Measurements from ENCODE around the gene PDSS2. TPM values are rescaled to one million over a fixed set of nuclear protein-coding genes. Genes with fewer than 3 reads are reported as not detected.

The PDSS2 gene
- total and polyA plus RNA-seq, 2 donors (not counting 1 experiment from before 2014, with no cell fraction given) = 16.9 to 17.0 TPM

GRCh38 chr6:107361753-107362604 is 97.4 kb downstream of the PDSS2 start:
- Histone ChIP-seq H3K9me3 (ENCODE audit: control extremely low read depth in 1 of 3, control insufficient read depth in 2 of 3, insufficient read depth in 1 of 3, low read length in 2 of 3) (peaks cover 2 to 11% (median 2%) of the 10 kb centered on the region in 3 donors), H3K27ac (ENCODE audit: low read length in 2 of 2) (no peak overlapping the region), H2AFZ (ENCODE audit: insufficient read depth, low read depth, low read length, poor library complexity, severe bottlenecking) (no peak overlapping the region), H3K4me3 (ENCODE audit: control extremely low read depth in 1 of 5, extremely low read depth in 1 of 5, insufficient read depth in 1 of 5, low read depth in 2 of 5, low read length in 4 of 5) (no peak overlapping the region), H4K20me1 (ENCODE audit: control insufficient read depth, insufficient read depth, low read length, poor library complexity, severe bottlenecking) (no peaks in the 10 kb centered on the region), H3K79me2 (ENCODE audit: control insufficient read depth, insufficient read depth, low read length) (peaks cover 15% of the 10 kb centered on the region), H3K36me3 (replicated peaks in 1 of 2; ENCODE audit: control extremely low read depth in 1 of 2, control insufficient read depth in 1 of 2, extremely low read depth in 1 of 2, insufficient read depth in 2 of 2, low read length in 1 of 2) (peaks cover 1 to 12% of the 10 kb centered on the region in 2 experiments), H3K27me3 (replicated peaks in 1 of 4; ENCODE audit: control extremely low read depth in 1 of 4, control insufficient read depth in 3 of 4, insufficient read depth in 4 of 4, low read length in 3 of 4) (no peaks in the 10 kb centered on the region), H3K4me1 (ENCODE audit: control insufficient read depth in 2 of 2, insufficient read depth in 2 of 2, low read length in 2 of 2) (no peaks in the 10 kb centered on the region), H3K9ac (ENCODE audit: low read length) (no peak overlapping the region), H3K4me2 (replicated peaks; ENCODE audit: low read depth, low read length, poor library complexity, severe bottlenecking) (no peak overlapping the region)
- ATAC-seq (ENCODE audit: low read depth) (no peak), DNase-seq (no peak)
- Mint-ChIP-seq H3K27ac (no peak overlapping the region), H3K4me3 (no peak overlapping the region), H3K4me1 (peaks cover 2% of the 10 kb centered on the region), H3K9me3 (ENCODE audit: insufficient read depth) (no peaks in the 10 kb centered on the region), H3K27me3 (no peaks in the 10 kb centered on the region)
- TF ChIP-seq CTCF (IDR thresholded peaks at IDR 0.05) (no peak), EZH2 (IDR thresholded peaks at IDR 0.05; ENCODE audit: borderline replicate concordance, insufficient read depth, low read depth, low read length, poor library complexity, severe bottlenecking) (no peak)
- ChIA-PET CTCF (no interaction called here), POLR2A (no interaction called here)
- WGBS (ENCODE audit: insufficient coverage) = 100% methylated on average over 3 of the region's 5 CpGs
- intact Hi-C loops (cut with micrococcal nuclease) = no loop called here

GRCh38 chr6:107360476-107360875 is 98.9 kb downstream of the PDSS2 start:
- Mint-ChIP-seq H3K4me1 (no peaks in the 10 kb centered on the region), H3K27me3 (no peaks in the 10 kb centered on the region), H3K27ac (no peak overlapping the region), H3K9me3 (ENCODE audit: insufficient read depth) (no peaks in the 10 kb centered on the region), H3K4me3 (no peak overlapping the region)
- ATAC-seq (ENCODE audit: low read depth) = no peak
- TF ChIP-seq CTCF (IDR thresholded peaks at IDR 0.05) (no peak), EZH2 (IDR thresholded peaks at IDR 0.05; ENCODE audit: borderline replicate concordance, insufficient read depth, low read depth, low read length, poor library complexity, severe bottlenecking) (no peak)
- Histone ChIP-seq H3K9ac (ENCODE audit: low read length) (no peak overlapping the region), H3K9me3 (ENCODE audit: control extremely low read depth in 1 of 3, control insufficient read depth in 2 of 3, insufficient read depth in 1 of 3, low read length in 2 of 3) (peaks cover 2 to 11% (median 2%) of the 10 kb centered on the region in 3 donors), H3K4me3 (ENCODE audit: control extremely low read depth in 1 of 5, extremely low read depth in 1 of 5, insufficient read depth in 1 of 5, low read depth in 2 of 5, low read length in 4 of 5) (no peak overlapping the region), H2AFZ (ENCODE audit: insufficient read depth, low read depth, low read length, poor library complexity, severe bottlenecking) (no peak overlapping the region), H3K27ac (ENCODE audit: low read length in 2 of 2) (no peak overlapping the region), H3K79me2 (ENCODE audit: control insufficient read depth, insufficient read depth, low read length) (peaks cover 15% of the 10 kb centered on the region), H3K27me3 (replicated peaks in 1 of 4; ENCODE audit: control extremely low read depth in 1 of 4, control insufficient read depth in 3 of 4, insufficient read depth in 4 of 4, low read length in 3 of 4) (no peaks in the 10 kb centered on the region), H3K4me2 (replicated peaks; ENCODE audit: low read depth, low read length, poor library complexity, severe bottlenecking) (no peak overlapping the region), H3K36me3 (replicated peaks in 1 of 2; ENCODE audit: control extremely low read depth in 1 of 2, control insufficient read depth in 1 of 2, extremely low read depth in 1 of 2, insufficient read depth in 2 of 2, low read length in 1 of 2) (peaks cover 1 to 12% of the 10 kb centered on the region in 2 experiments), H3K4me1 (ENCODE audit: control insufficient read depth in 2 of 2, insufficient read depth in 2 of 2, low read length in 2 of 2) (no peaks in the 10 kb centered on the region), H4K20me1 (ENCODE audit: control insufficient read depth, insufficient read depth, low read length, poor library complexity, severe bottlenecking) (no peaks in the 10 kb centered on the region)
- ChIA-PET CTCF (no interaction called here), POLR2A (no interaction called here)
- no peak for DNase-seq
- intact Hi-C loops (cut with micrococcal nuclease) = no loop called here
- WGBS (ENCODE audit: insufficient coverage) = 75% methylated on average over 1 of the region's 2 CpGs

Measured in B cell (primary cell).